Measurements from ENCODE around the gene ANKFY1. TPM values are rescaled to one million over a fixed set of nuclear protein-coding genes. Genes with fewer than 3 reads are reported as not detected.

ANKFY1 gene
- total RNA-seq, 1 donor from 2014 or later = 16.2 TPM

DNA sequence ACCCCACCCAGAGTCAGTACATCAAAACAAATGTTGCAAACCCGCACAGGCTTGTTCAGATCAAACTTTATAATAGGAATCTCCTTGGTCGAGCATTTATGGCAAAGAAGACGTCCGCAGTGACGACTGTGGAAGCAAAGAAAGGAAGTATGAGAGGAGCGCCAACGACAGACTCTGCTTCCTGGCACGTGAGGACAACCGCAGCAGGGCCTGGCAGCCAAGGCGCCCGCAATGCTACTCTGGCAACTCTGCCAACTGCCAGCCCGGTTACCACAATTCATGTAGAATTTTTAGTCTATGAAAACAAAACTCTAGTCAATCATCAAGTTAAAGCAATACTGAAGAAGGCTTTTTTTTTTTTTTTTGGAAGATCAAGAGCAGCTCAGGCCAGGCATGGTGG lies 96.0 kb downstream of the ANKFY1 start:
- H3K36me3 ChIP-seq = peaks cover 69 to 86% of the 10 kb centered on the region in 2 donors
- no peak overlapping the region for H3K27ac ChIP-seq
- intact Hi-C loops (cut with DNase I) = no loop called here
- no peak for DNase-seq (ENCODE audit: low spot score in 2 of 2)
- H3K4me1 ChIP-seq = no peaks in the 10 kb centered on the region
- H3K4me3 ChIP-seq = no peak overlapping the region
- H3K27me3 ChIP-seq = no peaks in the 10 kb centered on the region
- TF ChIP-seq, protein P1, sequence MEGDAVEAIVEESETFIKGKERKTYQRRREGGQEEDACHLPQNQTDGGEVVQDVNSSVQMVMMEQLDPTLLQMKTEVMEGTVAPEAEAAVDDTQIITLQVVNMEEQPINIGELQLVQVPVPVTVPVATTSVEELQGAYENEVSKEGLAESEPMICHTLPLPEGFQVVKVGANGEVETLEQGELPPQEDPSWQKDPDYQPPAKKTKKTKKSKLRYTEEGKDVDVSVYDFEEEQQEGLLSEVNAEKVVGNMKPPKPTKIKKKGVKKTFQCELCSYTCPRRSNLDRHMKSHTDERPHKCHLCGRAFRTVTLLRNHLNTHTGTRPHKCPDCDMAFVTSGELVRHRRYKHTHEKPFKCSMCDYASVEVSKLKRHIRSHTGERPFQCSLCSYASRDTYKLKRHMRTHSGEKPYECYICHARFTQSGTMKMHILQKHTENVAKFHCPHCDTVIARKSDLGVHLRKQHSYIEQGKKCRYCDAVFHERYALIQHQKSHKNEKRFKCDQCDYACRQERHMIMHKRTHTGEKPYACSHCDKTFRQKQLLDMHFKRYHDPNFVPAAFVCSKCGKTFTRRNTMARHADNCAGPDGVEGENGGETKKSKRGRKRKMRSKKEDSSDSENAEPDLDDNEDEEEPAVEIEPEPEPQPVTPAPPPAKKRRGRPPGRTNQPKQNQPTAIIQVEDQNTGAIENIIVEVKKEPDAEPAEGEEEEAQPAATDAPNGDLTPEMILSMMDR (IDR thresholded peaks at IDR 0.05) = no peak
- no peaks in the 10 kb centered on the region for H3K9me3 ChIP-seq

DNA sequence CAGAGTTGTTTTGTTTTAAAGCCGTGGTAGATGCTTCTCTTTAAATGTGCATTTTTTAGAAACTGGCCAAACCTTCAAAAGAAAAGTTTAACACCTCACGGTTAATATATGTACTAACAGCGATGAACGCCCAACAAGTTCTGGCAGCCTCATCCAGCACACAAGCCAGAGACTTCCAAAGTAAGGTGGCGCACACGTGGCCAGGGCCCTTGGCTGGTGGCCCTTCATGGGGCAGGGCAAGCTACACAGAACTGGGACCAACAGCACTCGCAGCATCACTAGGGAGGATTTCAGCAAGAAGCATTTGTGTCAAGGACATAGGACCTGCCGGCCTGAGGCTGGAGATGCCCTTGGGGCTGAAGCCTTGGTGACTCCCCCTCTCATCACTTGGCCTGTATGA lies 97.4 kb downstream of the ANKFY1 start:
- peaks cover 3 to 7% of the 10 kb centered on the region in 2 donors for H3K4me1 ChIP-seq
- intact Hi-C loops (cut with DNase I) = no loop called here

DNA sequence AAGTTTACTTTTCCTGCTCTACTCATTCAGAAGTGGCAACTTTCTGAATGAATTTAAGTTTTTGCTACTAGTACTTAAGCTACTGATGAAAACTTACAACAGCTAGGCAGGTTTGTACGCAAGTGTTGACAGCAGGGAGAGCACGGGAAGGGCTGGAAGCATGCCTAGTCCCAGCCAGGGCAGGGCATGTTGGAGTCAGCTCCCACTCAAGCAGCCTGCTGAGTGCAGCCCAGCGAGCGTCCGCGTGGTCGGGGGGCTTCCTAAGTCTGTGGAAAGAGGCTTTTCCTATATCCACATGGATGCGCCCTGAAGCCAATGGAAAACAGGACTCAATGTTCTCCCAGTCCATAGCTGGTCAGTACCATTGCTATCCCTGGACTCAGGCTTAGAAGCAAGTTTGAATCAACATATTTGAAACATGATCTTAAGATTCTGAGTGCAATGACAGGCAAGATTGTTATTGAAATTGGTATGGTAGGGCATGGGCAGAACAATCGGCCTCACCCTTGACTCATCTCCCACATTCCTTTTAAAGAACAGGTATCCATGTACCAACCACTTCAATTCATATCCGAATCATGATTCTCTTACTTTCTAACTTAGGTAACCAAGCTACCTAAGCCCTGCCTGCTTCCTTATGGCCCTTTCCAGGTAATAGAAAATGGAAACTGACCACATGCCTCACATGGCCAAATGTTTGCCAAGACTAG lies 98.3 kb downstream of the ANKFY1 start:
- Histone ChIP-seq H3K36me3 (peaks cover 47 to 63% of the 10 kb centered on the region in 2 donors), H3K27ac (no peak overlapping the region)

More for the DNA sequence above, 97.4 kb downstream of the ANKFY1 start:
- DNase-seq (ENCODE audit: low spot score in 2 of 2) = no peak
- TF ChIP-seq, protein P1 (IDR thresholded peaks at IDR 0.05) = no peak
- Histone ChIP-seq H3K4me3 (no peak overlapping the region), H3K27me3 (no peaks in the 10 kb centered on the region), H3K9me3 (no peaks in the 10 kb centered on the region), H3K36me3 (peaks cover 56 to 73% of the 10 kb centered on the region in 2 donors), H3K27ac (no peak overlapping the region)

DNA sequence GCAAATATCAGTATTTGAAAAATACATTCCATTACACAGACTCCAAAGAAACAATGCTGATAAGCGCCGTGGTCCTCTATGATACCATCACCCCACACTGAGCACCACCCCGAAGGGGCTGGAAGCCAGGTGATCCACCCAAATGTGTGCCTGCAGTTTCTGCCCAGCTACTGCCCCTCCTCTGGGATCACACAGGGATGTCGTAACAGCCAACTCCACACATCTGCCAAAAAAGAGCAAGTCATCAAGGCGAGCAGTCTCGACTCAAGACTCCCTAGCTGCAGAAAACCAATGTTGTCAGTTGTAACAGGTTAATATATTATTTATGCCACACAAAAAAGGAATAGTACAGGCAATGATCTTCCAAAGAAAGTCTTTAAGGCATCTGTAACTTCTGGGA lies 99.8 kb downstream of the ANKFY1 start:
- Histone ChIP-seq H3K4me1 (peaks cover 4 to 12% of the 10 kb centered on the region in 2 donors), H3K27ac (no peak overlapping the region), H3K4me3 (no peak overlapping the region), H3K9me3 (no peaks in the 10 kb centered on the region), H3K36me3 (peaks cover 32 to 55% of the 10 kb centered on the region in 2 donors), H3K27me3 (no peaks in the 10 kb centered on the region)
- TF ChIP-seq, protein P1 (IDR thresholded peaks at IDR 0.05) = no peak
- intact Hi-C loops (cut with DNase I) = no loop called here
- no peak for DNase-seq (ENCODE audit: low spot score in 2 of 2)

More for the DNA sequence above, 98.3 kb downstream of the ANKFY1 start:
- Histone ChIP-seq H3K4me3 (no peak overlapping the region), H3K9me3 (no peaks in the 10 kb centered on the region), H3K4me1 (peaks cover 4 to 12% of the 10 kb centered on the region in 2 donors), H3K27me3 (no peaks in the 10 kb centered on the region)
- intact Hi-C loops (cut with DNase I) = no loop called here
- DNase-seq (ENCODE audit: low spot score in 2 of 2) = no peak
- TF ChIP-seq, protein P1 (IDR thresholded peaks at IDR 0.05) = no peak

DNA sequence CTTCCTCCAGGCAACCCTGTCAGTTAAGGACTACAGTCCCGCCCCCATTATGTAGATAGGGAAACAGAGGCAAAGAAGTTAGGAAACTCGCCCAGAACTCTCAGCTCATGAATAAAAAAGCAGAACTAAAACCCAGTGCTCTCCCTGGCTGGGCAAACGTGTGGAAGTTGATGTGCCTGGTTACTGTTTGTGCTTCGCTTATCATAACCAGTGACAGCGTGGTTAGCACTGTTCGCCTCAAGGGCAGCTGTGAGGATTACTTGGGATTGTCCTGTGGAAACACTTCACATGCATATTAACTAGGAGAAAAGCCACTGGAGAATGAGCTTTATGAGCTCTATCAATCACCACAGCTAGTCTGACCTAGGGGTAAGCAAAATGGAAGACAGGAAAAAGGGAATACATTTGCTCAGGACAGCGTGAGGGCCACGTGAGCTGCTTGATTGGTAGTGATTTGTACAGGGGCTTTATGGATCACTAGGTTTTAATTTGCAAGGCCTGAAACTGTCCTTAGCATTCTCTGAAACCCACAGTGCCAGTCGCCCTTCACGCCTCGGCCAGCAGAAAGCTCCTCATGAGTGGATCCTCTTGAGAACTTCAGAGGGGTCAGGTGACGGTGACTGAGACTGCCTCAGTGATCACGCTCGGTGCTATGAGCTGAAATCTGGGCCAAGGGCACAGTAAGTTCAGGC lies 100.9 kb downstream of the ANKFY1 start:
- TF ChIP-seq, protein P1 (IDR thresholded peaks at IDR 0.05) = no peak
- H3K27ac ChIP-seq = peak overlapping the region; percentile 58 to 77
- H3K4me1 ChIP-seq = peaks cover 4 to 12% of the 10 kb centered on the region in 2 donors
- H3K9me3 ChIP-seq = no peaks in the 10 kb centered on the region
- intact Hi-C loops (cut with DNase I) = no loop called here
- H3K27me3 ChIP-seq = no peaks in the 10 kb centered on the region
- peaks cover 27 to 47% of the 10 kb centered on the region in 2 donors for H3K36me3 ChIP-seq
- no peak overlapping the region for H3K4me3 ChIP-seq
- DNase-seq (ENCODE audit: low spot score in 2 of 2) = no peak
